AG09319 (cell line): ENCODE measurements around the gene RBMS1.

Experiments
- DNase-seq: peaks from one replicate; pipeline ENCODE4 v3.0.0-alpha.2; 2010; ENCODE audit warnings: low read depth; ENCODE audit errors: extremely low read depth
- CTCF ChIP-seq: IDR thresholded peaks from 2 replicates; pipeline ENCODE4 v1.5.1; 2011; ENCODE audit warnings: low read depth, mild to moderate bottlenecking, inconsistent platforms, low read length, moderate library complexity

The RBMS1 gene

GRCh38 chr2:160533482-160533881, 39.9 kb upstream of the RBMS1 start:
- no peak for TF ChIP-seq CTCF
- DNase-seq = no peak

GRCh38 chr2:160532388-160532787, 38.8 kb upstream of the RBMS1 start:
- TF ChIP-seq CTCF = no peak
- DNase-seq = no peak

GRCh38 chr2:160522951-160523710, 29.5 kb upstream of the RBMS1 start:
- TF ChIP-seq CTCF = no peak
- no peak for DNase-seq

GRCh38 chr2:160517731-160518130, 24.1 kb upstream of the RBMS1 start:
- no peak for DNase-seq
- no peak for TF ChIP-seq CTCF

- TF ChIP-seq CTCF = no peak
- DNase-seq = no peak
These were observed 23.1 kb upstream of the RBMS1 start for GRCh38 chr2:160516547-160517365.

GRCh38 chr2:160515120-160515519, 21.5 kb upstream of the RBMS1 start:
- TF ChIP-seq CTCF = no peak
- DNase-seq = no peak

- TF ChIP-seq CTCF = no peak
- DNase-seq = no peak
These were observed 19.5 kb upstream of the RBMS1 start for GRCh38 chr2:160513120-160513519.
